ENCODE results near the gene MRPL2.
"Not testable (repeated sequence)": the region's sequence is repeated elsewhere in the genome, so short reads cannot be mapped to it uniquely, and the experiment has no call there.

The MRPL2 gene

DNA sequence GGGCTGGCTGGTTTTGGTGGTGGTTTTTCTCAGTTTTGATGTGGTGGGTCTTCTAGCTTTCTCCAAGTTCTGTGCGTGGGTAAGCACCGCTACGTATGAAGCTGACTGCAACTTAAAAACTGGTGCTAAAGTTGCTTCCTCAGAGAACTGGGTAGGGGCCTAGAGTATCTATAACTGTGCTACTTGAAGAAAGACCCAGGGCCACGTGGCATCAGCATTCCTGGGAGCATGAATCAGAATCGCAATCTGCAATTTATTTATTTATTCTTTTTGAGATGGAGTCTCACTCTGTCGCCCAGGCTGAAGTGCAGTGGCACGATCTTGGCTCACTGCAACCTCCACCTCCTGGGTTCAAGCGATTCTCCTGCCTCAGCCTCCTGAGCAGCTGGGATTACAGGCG, 22.7 kb upstream of the MRPL2 start:
- DNase-seq = not testable (repeated sequence)

DNA sequence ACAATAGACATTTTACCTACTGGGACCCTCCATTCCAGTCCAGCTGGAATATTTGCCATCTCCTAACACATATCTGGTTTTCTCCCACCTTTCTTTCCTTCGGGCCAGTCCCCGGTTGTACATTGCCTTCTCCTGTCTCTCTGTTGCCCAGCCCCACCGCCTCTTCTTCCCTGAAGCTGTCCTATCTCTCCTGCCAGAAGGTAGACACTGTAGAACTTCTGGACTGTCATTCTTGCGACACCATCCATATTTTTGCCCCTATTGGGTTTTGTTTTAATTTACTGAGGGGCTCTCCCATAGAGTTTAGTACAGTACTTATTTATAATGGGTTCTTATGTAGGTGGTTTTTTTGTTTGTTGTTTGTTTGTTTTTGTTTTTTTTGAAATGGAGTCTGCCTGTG, 21.8 kb upstream of the MRPL2 start:
- no peak for DNase-seq

DNA sequence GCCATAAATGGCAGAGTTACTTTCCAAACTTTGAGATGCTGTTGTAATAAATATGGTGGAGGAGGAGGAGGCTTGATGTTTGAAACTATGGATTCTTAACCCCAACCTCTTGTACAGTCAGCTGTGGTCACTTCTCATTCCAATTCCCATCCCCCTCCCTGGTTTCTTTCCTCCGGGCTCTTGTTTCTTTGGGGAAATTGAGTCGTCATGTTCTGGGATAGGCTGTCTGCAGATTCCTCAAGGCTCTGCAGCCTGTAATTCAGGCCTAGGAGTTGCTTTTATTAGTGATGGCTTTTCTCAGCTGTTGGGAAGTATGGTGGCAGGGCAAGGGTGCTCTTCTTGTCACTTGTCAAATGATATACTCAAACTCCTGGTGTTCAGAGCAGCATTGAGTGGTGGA, 19.5 kb upstream of the MRPL2 start:
- no peak for DNase-seq

DNA sequence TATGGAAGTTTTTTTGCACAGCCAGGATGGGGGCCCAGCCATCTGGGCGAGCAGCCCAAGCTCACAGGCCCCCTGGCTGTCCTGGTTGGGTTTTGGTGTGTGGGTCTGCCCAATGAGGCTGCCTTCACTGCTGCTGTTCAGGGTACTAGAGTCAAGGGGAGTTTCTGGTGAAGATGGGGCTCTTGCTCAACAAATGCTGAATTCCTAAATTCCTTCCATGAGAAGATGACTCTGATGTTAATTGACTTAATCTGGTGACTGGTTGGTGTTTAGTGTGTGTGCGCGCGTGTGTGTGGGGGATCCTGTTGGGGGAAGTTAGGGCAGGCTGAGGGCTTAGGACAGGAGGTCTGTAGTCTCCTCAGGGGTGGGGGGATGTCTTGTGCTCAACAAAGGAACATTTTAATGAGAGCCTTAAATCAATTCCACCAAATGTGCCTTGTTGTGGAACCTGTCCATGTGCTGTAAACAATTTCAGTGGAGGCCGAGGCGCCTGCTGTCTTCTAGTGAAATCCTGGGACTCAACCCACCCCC, 18.8 kb upstream of the MRPL2 start:
- no peak for DNase-seq

DNA sequence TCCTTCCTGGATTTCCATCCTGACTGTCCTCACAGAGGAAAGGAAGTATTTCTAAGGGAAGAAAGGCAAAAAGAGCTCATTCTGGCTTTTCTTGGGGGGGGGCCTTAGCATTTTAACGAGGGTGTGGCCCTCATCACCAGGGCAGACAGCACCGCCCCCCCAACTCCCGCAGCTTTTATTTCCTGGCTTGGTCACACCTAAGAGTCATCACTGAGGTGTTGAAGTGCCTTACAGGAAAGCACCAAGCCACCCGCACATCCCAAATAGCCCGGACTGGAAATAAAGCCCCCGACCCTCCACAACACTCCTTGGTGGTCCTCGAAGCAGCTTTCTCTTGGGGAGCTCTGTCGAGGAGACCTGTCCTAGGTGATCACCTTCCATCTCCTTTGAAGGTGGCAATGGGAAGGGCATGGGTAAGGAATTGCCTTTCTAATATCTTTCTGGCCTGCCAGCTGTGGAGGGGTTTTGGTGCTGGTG, 18.1 kb upstream of the MRPL2 start:
- no peak for DNase-seq

DNA sequence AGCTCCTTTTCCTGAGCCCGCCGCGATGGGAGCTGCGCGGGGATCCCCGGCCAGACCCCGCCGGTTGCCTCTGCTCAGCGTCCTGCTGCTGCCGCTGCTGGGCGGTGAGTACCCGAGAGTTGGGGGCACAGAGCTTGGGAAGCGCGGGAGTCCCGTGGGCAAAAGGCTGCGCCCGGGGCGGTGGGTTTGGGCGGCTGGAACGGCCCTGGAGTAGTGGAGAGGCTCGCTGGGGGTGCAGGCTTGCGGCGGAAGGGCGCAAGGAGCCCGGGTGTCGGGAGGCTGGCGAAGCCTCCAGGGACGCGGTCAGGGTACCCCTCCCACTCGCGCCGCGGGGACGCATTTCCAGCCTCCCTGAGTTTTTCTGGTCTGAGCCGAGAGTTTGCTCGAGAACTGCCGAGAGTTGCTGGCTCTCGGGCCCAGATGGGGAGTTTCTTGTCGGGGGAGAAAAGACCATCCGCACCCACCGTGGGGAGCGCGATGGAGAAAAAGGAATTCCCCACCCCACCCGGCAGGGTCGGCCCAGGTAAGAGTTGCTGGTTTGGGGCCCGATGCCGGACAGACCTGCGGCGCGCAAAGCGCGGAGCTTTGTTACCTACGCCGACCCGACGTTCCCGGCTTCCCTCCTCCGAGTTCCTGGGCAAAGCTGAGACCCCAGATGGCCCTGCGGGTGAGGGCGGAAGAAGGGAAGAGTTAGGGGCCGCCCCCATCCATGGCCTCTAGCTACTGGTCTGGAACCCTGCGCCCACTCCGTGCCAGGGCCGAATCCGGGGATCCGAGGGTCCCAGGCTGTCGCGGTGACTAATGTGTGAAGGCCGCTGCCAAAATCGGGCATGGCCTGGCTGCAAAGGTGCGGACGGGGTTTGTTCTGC, 17.5 kb upstream of the MRPL2 start:
- peak; percentile 9 to 18 for DNase-seq

DNA sequence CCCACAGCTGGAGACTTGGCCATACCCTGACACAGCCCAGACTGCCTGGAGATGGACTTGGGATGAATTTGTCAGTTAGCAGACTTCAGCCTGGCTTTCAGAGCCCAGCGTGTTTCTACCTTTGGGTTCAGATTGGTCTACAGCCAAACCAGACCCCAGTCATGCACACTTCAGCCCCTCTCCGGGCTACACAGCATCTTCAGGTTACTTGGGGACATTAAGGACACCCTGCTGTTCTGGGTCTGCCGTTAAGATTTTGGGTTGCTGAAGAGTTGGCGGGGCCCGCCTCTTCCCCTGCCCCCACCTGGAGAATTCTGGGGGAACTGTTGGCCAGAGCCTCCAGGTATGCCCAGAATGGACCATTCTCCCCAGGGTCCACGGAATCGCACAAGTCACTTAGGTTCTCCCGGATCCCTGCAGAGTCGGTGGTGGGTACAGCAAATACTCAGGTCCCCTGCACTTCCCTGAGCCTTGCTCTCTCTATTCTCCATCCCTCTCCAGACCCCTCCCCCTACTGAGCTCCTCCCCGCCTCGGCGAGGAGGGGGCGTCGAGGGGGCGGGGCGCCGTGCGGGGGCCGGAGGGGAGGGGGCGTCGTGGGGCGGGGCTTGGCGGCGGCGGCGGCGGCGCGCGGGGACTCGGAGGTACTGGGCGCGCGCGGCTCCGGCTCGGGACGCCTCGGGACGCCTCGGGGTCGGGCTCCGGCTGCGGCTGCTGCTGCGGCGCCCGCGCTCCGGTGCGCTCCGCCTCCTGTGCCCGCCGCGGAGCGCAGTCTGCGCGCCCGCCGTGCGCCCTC, 16.6 kb upstream of the MRPL2 start, which contains the start of gene PTK7:
PTK7 (plus strand) TSS at position 645 of the 794 bp plus-strand sequence. CDS start 175 bp downstream, outside the sequence.
- peak; percentile 32 to 34 for DNase-seq

DNA sequence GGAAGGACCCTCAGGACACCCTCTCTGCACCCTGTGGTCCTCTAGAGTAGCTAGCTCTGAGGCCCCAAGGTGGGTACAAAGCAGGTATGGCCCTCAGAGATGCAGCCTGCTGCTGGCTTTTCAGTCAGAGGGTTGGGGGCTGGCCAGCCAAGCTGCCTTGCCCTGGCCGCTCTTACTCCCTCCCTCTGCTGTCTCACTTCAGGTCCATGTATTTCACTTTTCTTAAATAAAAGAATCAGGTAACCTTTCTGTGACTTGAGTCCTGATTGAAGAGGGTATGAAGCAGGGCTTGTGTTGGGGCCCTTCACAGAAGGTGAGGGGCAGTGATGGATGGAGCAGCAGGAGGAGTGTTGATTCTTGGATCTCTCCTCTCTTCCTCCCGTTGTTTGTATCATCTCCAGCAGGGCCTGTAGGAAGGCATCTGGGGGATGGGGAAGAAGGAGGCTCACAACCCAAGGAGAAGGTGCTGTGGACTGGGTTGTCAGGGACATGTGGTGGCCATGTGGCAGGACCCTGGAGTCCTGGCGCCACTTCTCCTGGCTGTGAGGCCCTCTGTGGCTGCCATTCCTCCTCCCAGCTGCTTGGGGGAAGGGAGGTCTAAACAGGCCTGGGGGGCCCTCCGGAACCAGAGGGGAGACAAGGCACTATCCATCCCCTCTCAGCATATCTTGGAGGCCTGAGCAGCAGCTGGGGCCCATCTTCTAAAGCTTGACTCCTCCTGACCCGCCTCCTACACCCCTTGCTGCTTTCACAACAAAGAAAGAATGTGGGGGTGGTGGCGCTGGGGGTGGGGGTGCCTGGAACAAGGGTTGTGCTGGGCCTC, 15.8 kb upstream of the MRPL2 start:
- no peak for DNase-seq

DNA sequence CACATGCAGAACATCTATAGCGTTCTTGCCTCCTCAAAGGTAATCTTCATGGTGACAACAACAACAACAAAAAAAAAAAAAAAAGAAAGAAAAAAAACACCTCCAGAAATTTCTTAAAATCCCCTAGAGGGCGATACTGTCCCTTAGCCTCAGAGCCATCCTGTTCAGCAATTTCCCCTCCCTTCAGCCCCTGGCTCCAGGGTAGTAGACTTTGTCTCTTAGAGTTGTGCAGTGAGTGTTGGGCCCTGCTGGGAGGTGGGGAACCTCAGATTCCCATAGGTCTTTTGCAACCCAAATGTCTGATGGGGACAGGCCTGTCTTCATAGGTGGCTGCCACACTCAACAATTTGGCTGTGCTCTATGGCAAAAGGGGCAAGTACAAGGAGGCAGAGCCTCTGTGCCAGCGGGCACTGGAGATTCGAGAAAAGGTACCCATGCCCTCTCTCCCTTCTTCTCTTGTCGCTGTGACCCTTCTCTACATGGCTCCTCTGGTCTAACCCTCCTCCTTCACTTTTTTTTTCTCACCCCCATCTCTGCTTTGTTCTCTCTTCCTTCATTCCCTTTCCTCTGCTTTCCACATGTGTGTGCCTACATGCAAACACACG, 10.9 kb upstream of the MRPL2 start:
- DNase-seq = peak in 1 of 2 experiments; percentile 45

DNA sequence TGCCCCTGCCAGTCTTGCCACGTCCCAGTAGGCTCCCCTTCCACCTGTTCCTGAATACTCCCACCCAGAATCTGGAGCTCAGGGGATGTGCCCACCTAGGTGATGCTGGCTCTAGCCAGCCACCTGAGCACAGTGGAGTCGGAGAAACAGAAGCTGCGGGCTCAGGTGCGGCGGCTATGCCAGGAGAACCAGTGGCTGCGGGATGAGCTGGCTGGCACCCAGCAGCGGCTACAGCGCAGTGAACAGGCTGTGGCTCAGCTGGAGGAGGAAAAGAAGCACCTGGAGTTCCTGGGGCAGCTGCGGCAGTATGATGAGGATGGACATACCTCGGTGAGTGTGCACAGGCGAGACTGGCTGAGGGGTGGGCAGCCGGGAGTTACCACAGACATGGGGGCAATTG, 3.6 kb upstream of the MRPL2 start:
- DNase-seq = no peak

DNA sequence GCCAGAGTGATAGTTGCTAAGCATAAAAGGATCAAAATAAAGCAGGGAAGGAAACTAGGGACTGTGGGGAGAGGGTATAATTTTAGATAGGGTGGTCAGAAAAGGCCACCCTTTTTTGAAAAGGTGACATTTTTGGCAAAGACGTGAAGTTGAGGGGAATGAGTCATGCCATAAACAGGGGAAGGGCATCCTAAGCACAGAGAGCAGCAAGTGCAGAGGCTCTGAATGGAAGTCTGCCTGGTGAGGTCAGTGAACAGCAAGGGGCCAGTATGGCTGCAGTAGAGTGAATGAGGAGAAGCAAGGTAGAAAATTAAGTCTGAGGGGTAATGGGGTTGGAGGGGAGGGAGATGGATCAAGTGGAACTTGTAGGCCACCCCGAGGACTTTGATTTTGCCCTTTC, 2.6 kb upstream of the MRPL2 start:
- no peak for DNase-seq

DNA sequence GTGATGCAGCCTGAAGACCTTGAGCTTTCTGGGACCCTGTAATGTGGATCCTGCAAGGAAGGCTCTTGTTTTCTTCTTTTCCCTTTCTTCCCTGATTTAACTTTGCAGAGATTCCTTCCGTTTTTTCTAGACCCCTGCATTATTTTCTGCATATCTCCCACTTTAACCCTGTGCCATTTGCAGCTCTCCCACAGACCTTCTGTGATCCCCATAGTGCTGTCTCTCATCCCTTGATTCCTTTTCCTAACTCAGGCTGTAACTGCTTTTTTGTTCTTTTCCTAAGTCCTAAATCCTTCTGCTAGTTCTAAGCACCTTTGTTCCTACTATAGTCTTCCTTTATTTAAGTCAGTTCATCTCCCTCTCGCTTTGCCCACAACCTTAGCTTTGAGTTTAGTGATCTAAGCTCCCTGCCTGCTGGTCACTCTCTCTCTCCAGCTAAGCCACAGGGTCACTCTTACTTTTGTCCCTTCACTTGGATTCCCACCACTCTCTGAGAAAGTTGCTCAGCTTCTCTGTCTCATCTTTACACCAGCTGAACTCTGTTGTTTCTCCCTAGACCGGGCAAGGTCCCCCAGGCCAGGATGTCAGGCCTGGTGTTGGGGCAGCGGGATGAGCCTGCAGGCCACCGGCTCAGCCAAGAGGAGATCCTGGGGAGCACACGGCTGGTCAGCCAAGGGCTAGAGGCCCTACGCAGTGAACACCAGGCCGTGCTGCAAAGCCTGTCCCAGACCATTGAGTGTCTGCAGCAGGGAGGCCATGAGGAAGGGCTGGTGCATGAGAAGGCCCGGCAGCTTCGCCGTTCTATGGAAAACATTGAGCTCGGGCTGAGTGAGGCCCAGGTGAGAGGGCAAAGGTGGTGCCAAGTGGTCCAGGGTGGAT, 1.8 kb upstream of the MRPL2 start:
- no peak for DNase-seq

DNA sequence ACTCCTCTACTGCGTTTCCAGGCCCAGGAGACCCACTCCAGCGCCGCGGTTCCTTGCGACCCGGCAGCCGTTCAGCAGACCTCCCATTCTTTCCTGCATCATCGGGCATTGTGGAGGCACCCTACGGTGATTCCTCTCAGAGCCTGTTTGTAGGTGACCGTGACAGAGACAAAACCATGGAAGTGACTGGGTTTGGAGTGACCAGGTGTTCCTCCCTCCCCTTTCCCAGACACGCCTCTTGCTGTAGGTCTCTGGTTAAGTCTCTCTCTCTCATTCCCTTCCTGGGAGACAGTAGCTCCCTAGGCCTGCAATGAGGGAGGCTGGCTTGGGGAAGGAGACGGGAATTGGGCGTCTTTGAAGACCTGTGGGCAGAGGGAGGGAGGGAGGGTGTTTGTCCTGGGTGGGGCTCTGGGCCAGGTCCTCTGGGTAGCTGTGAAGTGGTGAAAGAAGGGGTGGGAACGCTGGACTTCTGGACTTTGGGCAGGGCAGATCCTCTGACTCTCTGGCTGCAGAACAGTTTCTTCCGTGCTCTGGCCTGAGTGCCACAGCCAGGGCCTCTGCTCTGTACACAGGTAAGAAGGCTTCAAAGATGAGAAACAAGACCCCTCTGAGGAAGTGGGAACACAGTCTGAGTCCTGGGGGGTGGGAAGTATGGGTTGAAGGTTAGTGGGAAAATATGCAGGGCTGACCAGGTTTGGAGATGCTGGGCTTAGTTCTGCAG, 960 bp upstream of the MRPL2 start:
- DNase-seq = peak in 1 of 2 experiments; percentile 12

DNA sequence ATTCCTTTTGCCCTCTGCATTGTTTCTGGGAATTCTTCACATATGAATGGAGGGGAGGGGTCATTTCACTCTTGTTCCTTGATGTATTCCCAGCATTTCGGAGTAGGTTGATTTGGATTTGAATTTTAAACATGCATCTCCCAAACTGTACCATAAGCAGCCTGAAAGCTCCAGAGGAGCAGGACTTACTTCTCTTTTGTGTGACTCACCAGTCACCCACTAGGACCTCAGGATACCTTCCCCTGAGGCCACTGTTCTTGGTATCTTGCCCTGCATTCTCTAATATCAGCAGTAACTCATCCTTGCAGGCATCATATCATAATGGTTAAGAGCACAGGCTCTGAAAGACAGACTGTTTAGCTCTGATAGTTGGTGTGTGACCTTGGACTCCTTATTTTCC, 703 bp downstream of the MRPL2 start:
- no peak for DNase-seq

DNA sequence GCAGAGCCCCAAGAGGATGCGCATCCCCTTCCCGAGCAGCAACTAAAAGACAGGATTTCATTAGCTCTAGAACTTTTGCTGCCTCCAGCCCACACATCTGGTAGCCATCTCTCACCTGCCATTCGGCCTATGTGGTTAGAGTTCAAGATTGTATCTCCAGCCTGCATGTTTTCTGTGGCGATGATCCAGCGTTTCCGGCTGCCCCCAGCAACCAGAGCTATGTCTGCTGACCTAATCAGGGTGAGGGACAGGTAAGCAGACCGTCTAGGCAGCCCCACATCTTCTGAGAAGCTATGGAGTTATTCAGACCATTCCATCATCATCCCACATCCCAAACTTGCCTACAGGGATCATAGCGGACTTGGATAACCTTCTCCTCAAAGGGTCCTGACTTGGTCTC, 3.3 kb downstream of the MRPL2 start:
- DNase-seq = no peak

DNA sequence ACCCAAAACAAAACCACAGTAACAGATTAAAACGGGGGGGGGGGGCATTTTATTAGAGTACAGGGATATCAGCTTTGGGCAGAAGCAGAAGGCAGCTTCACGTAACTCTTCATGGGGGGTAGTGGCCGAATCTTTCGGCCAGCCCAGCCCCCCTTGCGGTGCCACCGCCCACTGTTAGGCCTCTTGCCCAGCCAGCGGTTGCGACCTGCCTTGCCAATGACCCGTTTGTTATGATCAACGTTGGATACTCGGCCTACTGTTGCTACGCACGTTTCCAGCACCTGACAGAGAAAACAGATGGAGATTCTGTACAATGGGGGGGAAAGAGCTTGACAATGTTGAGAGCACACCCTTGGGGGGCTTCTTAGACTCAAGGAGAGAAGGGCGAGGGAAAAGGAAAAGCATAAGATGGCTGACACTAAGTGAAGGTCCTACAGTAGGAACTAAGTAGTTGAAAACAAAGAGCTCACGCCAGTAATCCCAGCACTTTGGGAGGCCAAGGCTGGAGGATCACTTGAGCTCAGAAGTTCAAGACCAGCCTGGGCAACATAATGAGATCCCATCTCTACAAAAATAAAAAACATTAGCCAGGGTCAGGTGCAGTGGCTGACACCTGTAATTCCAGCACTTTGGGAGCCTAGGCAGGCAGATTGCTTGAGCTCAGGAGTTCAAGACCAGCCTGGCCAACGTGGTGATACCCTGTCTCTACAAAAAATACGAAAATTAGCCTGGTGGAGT, 4.9 kb downstream of the MRPL2 start:
- DNase-seq = no peak

DNA sequence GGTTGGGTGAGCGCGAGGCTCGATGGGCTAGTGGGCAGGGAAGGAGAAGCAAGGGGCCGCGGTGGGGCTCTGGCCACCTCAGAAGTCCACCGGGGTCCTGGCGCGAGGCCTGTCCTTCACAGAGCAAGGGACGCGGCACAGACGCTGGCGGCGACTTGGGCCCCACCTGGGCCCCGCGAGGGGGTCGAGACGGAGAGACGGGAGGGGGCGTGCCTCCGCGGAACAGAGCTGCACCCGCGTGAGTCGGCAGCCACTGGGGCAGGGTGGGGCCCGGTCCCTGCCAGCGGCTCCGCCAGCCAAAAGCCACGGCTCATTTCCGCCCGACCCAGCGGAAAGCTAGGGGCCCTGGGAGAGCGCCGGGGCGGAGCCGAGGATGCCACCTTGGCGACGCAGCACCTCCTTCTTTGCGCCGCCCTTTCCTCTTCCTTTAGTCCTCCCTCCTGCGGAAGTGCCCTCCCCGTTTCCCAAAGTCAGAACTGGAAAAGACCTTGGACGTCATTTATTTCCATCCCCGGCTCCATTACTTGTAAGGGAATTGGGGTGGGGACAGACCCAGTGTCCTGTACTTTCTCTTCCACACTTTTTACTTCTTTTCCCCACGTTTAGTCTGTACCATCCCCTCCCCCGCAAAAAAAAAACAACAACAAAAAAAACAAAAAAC, 5.6 kb downstream of the MRPL2 start, which contains the start of gene CUL7:
CUL7 (minus strand) TSS at position 307 of the 661 bp plus-strand sequence. CDS start 1,063 bp downstream, outside the sequence.
- peak; percentile 89 to 96 for DNase-seq

DNA sequence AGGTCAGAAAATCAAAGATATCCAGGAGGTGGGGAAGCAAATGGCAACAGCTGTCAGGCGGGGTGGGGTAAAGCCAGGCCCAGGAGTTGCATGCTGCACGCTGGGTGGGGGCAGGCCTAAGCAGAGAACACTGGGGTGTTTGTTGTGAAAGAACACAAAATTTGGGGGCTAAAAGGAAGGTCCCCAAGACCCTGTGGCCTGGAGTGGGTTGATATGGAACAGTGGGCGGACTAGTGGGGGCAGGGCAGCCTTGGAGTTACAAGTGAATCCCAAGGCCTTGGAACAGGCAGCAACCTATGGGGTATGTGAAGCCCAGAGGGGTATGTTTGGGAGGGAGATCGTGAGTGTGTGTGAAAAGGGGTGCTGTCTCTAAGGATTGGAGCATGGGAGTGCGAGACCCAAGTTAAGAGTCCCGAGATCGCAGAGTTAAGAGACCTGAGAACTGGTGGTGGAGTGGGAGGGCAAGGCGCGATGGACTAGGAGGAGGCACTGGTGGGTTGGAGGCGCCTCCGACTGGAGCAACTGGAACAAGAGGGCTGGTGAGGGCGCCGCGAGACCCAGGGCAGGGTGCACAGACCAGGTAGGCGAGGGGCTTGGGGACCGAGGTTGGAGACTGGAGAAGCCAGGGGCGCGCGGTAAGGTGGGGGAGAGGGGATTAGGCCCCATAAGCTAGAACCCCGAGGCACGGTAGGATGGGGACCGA, 6.2 kb downstream of the MRPL2 start:
- DNase-seq = no peak
